Fibroblast of lung (primary cell): ENCODE data around the gene NAB2.

ENCODE experiments used
- CTCF ChIP-seq, 2 donors: IDR thresholded peaks in 1 of 2; conservative IDR thresholded peaks in 1 of 2; 1 replicate in 1 of 2; 2 replicates in 1 of 2; pipeline ENCODE4 v1.5.1; 2011 to 2012; ENCODE audit warnings: low read length in 2 of 2, control low read depth in 1 of 2, inconsistent platforms in 1 of 2, low read depth in 1 of 2, mild to moderate bottlenecking in 1 of 2
- EZH2 ChIP-seq: IDR thresholded peaks from 2 replicates; pipeline ENCODE4 v1.5.1; 2012; ENCODE audit warnings: low read length, control low read depth, mild to moderate bottlenecking; ENCODE audit errors: missing control alignments

- TF ChIP-seq CTCF (conservative IDR thresholded peaks at IDR 0.05 in 1 of 2, IDR thresholded peaks at IDR 0.05 in 1 of 2; ENCODE audit: low read depth in 1 of 2, low read length in 2 of 2) (no peak), EZH2 (no peak)
Measured at GRCh38 chr12:57143454-57143853, 54.5 kb downstream of the NAB2 start.
